NCI-H2107 (cell line): ENCODE data around the gene RDX.

Experiments
- DNase-seq: peaks from one replicate; lab custom pipeline; 2025; lab: John Stamatoyannopoulos, UW

Gene RDX

DNA sequence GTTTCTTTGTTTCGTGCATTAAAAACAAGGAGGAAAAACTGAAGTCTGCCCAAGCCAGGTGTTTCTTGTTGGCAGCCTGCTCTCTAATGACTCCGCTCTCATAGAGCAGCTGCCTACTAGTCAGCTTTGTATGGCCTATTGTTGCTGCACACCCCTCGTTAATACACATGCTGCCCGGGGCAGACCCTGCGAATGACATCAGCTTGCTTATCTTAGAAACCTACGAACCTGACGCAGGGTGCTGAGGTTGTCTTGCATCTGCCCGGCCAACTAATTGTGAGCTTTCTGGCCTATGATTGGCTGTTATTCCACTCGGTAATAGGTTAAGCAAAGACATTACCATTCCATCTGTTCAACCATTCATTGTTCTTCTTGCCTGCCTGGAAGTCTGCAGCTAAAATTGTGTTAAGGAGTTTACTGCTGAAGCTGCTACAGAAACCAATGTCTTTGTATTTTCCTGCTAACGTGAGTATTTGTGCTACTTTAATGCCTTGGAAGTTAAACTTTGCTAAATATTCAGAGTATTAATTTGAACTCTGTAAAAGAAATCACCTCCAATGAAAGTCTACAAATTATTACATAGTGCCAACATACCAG, 165.7 kb downstream of the RDX start:
- DNase-seq: peak; percentile 78

DNA sequence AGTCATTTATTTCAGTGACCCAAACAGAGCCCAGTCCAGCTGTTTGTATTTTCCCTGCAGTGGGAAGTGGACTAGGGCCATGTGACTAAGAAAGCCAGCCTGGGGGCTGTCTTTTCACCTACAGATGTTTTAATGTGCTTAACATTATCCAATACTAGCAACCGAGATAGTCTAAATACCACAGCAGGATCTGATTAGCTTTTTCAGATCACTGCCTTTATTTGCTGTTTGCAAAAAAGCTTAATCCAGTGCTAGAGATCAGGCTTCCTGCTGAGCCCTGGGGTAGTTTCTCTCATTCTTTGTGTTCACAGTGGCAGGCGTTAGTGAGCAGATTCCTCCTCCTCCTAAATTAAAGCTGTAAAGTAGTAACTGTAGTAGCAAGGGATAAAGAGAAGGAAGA, 168.3 kb downstream of the RDX start:
- no peak for DNase-seq

DNA sequence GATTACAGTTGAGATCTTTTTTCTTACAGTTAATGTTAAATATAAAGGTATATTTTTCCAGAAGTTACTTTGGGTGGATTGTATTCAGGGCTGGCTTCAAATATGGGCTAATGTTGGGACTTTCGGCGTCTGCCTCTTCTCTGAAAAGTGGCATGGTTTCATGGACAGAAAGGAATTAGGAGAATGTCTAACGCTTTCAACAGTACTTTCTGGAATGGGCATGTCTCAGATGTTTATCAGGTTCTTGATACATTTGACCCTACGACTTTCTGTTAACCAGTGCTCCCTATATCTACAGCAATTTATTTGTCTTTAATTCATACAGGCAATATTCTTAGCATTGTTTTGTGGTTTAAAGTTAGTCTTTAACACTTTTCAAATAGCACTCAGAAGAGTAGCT, 169.5 kb downstream of the RDX start:
- DNase-seq: no peak

DNA sequence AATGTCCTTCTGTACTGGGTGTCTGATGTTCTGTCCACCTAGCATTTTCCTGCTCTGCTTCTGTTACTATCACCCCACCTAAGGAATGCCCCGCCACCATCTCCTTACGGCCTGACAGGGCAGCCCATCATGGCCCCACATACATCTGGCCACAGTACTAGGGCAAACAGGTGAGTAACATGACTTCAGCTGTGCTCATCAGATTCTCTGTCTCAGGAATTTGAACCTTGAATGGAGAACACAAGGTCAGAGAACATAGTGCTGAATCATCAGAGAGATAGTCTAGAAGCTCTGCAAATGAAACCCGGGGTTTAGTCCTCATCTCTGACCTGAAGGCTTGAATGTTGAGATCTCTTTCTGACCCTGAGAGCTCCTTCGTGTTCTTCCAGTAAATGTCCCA, 170.8 kb downstream of the RDX start:
- no peak for DNase-seq
